ENCODE measurements around the gene RP2.

The RP2 gene

DNA sequence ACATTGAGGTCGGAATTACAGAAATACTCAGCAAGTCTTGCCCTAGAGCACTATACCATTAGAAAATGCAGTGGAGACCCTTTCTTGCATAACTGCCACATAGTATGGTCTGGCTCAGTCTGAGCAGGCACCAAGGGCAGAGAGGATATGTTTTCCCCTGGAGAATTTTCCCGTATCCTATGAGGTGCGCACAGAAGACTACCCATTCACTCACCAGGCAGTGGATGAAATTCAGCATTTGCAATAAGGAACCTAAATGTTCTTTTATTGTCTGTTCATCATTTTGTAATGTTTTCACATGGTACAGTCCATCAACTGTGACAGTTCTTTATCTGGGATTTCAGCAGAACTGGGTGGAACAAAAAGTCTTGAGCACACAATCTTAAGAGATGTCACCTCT, 90.9 kb downstream of the RP2 start:
- no peak for FAIRE-seq

DNA sequence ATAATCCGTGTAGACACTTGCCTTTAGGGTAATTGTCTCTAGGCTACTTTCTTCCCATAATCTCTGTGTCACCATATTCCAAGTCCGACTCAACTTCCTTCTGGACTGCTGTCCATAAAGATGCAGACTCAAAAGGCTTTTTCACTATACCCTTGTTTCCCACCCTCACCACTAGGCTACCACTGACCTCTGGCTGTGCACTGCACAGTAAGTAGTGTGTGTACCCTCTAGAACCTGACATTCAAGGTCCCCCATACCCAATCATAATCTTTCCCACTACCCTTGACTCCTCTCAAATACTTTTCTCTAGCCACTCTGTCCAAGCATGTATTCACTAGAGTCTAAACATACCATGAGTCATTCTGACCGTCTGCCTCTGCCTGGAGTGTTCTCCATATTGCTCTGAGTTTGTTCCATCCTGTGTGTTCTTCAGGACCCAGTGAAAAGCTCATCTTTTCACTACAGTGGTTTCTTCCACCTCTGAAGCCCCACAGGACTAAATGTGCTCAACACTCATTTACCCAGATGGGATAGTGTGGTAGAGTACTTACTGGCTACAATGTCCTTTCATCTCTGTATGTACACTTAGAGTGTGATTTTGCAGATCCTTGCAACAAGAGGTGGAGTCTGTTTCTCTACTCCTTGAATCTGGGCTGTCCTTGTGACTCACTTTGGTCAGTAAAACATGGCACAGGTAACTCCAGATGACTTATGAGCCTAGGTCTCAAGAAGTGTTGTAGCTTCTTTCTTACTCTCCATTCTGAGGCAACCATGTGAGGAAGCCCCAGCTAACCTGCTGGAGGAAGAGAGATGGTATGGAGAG, 92.8 kb downstream of the RP2 start:
- FAIRE-seq = no peak

Data from TTC549 (cell line).